GM20431 (cell line): ENCODE measurements around the gene HGFAC.

ENCODE experiments used
- in situ Hi-C: fragments of 300-500 bp; cut with MseI, MboI; formaldehyde crosslinking; loops from one replicate; pipeline ENCODE4 v1.15.0; 2020; ENCODE audit warnings: low sequenced_read_pairs; ENCODE audit not compliant: unreplicated experiment

Gene HGFAC

DNA sequence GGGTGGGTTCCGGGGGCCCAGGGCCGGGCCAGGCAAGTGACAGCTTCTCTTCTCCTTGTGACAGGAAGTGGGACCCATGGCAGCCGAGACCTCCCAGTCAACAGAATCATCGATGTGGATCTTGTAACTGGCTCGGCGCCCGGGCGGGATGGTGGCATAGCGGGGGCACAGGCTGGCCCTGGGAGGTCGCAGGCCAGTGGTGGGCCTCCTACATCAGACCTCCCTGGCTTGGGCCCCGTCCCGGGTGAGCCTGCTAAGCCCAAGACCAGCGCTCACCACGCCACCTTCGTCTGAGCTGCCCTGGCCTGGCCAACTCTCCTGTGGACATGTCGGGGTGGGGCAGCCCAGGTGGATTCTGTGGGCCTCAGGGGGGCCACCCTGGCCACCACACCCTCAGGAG is 2.4 kb upstream of the HGFAC start:
- in situ Hi-C loops, result no loop called here

DNA sequence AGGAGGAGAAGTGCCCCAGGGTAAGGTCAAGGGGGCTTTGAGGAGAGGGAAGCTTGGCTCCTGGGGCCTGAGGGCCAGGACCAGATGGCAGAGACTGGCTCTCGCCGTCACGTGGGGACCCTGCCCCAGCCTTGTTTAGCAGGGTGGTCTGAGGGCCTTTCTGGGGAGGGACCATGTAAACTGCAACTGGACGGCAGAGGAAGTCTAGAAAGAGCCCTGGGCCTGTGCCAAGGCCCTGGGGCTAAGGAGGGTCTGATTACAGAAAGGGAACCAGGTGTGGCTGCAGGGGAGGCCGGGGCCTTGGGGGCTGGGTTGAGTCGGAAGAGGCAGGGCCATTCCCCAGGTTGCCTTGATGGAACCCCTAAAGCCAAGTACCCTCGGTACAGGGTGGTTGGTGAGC is 1.8 kb upstream of the HGFAC start:
- in situ Hi-C loops, result no loop called here

DNA sequence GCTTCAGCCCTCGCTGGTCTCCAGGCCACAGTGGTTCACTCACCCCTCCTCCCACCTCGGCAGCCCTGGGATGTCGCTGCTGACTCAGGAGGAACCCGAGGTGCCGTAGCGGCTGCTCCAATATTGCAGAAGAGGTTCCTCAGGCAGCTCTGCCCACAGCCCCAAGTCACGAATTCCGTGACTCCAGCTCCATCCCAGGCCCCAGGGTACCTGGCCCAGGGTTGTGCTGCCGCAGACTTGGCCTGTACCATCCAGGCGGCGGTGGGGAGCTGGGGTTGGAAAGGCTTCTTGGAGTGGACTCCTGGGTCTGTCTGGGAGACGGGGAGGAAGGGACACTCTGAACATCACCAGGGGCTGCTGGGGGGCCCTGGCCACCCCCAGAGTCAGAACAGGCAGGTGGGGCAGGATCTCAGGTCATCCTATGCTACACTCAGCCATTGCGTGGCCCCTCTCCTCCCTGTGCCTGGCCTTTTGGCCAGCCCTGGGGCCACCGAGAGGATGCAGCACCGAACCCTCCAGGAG is 728 bp upstream of the HGFAC start:
- in situ Hi-C loops, result no loop called here

DNA sequence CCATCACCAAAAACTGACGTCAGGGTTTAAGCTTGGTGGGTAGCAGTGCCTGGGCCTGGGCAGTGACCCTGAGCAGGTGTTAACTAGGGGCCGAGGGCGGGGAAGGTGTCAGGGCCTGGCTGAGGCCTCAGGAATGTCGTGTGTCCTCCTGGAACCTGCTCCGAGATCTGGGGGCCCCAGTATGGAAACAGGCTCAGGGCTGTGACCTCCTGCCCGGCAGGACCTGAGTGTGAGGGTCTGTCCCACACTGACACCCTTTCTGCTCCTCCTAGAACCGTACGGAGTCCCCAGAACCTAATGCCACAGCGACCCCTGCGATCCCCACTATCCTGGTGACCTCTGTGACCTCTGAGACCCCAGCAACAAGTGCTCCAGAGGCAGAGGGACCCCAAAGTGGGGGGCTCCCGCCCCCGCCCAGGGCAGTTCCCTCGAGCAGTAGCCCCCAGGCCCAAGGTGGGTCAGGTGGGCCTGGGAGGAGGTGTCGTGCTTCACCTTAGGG is 741 bp downstream of the HGFAC start:
- in situ Hi-C loops, result no loop called here

DNA sequence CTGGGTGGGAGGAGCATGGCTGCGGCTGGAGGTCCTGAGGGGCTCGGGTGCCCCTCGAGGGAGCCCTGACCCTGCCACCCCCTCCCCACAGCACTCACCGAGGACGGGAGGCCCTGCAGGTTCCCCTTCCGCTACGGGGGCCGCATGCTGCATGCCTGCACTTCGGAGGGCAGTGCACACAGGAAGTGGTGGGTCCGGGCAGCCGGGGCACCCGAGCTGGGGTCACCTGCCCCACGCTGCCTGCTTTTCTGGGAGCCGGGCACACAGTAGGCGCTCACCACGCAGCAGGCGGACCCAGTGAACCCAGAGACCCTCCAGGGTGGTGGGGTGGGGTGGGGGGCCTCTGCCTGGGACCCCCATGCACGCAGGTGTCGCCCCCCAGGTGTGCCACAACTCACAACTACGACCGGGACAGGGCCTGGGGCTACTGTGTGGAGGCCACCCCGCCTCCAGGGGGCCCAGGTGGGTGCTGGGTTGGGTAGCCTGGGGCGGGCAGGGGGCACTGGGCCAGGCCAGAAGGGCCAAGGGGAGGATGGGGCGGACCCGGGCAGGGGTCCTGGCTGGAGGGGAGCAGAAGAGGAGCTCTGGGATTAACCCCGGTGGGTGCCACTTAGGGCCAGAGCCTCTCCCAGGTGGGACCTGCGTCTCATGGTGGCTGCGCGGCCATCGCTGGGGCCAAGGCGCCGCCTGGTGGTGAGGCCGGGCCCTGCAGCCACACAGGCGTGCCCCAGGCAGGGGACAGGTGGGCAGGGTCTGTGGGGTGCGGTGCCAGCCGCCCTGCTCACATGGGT is 1.4 kb downstream of the HGFAC start:
- in situ Hi-C loops, result no loop called here

DNA sequence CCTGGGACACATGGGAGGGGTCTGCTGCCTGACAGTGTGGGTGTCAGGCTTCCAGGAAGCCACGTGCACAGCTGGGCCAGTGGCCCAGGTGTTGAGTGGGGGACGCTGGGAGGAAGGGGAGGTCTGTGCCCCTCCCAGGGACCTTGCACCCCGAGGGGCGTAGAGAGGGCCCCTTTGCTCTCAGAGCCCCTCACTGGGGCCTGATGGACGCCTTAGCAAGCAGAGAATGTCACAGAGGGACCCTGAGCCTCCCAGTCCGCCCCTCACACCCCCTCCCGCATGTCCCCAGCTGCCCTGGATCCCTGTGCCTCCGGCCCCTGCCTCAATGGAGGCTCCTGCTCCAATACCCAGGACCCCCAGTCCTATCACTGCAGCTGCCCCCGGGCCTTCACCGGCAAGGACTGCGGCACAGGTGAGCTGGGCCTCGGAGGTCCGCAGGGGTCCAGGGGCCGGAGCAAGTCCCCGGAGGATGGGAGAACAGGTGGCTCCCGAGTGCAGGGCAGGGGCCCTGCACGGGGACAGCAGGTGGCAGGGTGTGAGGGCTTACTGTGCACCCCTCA is 2.1 kb downstream of the HGFAC start:
- in situ Hi-C loops, result no loop called here

DNA sequence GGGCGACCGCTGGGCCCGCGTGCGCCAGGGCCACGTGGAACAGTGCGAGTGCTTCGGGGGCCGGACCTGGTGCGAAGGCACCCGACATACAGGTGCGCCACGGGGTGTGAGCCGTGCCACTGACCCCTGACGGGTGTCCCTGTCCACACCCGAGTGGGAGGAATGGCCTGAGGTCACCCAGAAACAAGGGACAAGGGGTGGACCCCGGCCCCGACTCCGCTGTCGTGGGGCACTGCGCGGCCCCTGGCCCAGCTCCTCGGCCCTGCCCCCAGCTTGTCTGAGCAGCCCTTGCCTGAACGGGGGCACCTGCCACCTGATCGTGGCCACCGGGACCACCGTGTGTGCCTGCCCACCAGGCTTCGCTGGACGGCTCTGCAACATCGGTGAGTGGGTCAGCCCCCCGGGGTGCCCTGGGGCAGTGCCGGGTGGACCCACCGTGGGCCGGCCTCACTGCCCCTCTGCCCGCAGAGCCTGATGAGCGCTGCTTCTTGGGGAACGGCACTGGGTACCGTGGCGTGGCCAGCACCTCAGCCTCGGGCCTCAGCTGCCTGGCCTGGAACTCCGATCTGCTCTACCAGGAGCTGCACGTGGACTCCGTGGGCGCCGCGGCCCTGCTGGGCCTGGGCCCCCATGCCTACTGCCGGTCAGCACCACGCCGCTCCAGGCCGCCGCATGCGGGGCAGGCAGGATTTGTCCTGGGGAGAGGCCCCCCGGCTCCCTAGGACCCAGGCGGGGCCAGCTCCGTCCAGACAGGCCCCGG is 2.8 kb downstream of the HGFAC start:
- in situ Hi-C loops, result loop anchor here (5.0 kb wide), 1 partner anchor 97 kb away; no protein-coding TSS in a partner anchor

DNA sequence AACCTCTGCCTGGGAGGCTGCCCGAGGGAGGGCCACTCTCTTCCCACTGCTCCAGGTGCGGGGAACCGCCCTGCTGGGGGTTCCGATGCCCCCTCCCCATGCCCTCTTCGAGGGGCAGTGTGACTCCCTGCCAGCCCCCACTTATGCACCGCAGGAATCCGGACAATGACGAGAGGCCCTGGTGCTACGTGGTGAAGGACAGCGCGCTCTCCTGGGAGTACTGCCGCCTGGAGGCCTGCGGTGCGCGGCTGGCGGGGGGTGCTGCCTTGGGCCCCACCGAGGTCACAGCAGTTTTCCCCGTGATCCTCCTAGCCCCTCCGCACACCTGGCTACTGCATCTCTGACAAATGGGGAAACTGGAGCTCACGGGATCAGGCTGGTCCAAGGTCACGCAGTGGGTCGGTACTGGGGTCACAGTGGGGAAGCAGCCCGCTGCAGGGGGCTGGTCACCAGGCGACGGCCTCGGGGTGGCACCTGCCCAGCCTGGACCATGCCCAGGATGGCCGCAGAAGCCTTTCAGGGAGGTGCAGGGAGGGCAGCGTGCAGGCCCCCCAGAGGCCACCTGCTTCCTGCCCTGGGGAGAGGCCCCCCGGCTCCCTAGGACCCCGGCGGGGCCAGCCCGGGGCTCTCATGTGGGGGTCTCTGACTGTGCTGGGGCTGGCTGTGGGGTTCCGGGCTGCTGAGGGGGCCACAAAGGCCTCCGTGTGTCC is 3.5 kb downstream of the HGFAC start:
- in situ Hi-C loops, result loop anchor here (5.0 kb wide), 1 partner anchor 98 kb away; no protein-coding TSS in a partner anchor

DNA sequence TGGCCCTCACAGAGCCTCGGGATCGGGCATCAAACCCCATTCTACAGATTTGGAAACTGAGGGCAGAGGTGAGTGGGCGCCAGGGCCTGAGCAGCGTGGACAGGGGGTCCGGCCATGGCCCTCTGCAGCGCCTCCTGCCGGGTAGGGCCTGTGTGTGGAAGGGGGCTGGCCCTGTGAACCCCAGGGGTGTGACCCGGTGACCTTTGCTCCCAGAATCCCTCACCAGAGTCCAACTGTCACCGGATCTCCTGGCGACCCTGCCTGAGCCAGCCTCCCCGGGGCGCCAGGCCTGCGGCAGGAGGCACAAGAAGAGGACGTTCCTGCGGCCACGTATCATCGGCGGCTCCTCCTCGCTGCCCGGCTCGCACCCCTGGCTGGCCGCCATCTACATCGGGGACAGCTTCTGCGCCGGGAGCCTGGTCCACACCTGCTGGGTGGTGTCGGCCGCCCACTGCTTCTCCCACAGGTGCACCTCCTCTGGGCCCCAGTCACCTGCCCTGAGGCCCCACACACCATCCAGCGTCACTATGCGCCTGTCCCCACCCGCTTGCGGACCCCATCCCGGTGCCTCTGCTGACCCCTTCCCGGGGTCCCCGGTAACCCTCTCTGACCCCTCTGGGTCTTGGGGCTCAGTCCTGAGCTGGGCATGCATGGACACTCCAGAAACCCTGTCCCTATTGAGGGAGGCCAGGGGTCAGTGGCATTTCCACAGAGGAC is 4.2 kb downstream of the HGFAC start:
- in situ Hi-C loops, result loop anchor here (5.0 kb wide), 1 partner anchor 99 kb away; no protein-coding TSS in a partner anchor

DNA sequence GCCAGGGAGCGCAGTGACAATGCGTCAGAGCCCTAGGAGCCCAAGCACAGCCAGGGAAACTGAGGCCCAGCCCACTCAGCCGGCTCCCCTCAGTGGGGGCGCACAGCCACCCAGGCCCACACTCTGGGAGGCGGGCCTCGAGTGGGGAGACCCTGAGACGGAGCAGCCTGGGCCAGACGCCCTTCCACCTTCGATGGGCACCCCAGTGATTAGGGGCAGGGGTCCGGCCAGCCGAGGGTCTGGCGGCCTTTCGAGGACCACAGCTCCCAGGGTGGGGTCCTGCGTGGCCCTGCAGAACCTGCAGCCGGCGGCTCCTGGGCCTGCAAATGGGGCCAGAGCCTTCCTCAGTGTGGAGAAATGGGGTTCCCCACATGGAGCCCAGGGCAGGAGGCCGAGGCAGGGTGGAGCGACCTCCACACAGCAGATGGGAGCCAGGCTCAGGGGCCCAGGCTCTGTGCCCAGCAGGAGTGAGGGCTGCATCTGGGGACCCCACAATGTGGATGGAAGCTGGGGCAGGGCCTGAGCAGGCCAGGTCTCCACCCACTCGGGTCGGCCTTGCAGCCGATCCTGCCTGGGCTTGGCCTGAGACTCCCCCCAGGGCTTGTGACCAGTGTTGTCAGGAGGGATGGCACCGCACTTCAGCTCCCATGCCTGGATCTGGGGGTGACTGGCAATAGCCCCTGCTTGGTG is 5.0 kb downstream of the HGFAC start:
- in situ Hi-C loops, result loop anchor here (5.0 kb wide), 1 partner anchor 99 kb away; no protein-coding TSS in a partner anchor

DNA sequence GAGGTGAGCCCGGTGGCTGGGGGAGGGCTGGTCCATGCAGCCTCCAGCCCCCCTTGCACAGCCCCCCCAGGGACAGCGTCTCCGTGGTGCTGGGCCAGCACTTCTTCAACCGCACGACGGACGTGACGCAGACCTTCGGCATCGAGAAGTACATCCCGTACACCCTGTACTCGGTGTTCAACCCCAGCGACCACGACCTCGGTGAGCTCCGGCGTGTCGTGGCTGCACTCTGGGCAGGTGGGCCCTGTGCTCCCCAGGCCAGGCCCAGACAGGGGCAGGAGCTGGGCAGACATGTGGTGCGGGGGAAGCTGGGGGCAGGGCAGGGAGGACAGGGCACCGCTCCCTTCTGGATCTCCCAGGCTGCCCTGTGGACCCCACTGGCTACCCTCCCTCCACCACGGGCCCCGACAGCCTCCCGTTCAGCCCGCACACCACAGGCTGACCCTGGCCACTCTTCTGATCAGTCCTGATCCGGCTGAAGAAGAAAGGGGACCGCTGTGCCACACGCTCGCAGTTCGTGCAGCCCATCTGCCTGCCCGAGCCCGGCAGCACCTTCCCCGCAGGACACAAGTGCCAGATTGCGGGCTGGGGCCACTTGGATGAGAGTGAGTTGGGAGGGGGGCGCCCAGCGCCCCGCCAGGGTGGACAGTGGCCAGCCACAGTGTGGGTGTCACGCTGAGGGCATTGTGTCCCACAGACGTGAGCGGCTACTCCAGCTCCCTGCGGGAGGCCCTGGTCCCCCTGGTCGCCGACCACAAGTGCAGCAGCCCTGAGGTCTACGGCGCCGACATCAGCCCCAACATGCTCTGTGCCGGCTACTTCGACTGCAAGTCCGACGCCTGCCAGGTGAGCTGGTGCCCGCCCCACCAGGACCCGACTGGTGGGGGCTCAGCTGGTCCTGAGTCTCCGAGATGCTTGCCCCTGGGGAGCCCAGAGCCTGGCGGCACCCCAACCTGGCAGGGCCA is 5.9 kb downstream of the HGFAC start:
- in situ Hi-C loops, result loop anchor here (5.0 kb wide), 1 partner anchor 100 kb away; no protein-coding TSS in a partner anchor

DNA sequence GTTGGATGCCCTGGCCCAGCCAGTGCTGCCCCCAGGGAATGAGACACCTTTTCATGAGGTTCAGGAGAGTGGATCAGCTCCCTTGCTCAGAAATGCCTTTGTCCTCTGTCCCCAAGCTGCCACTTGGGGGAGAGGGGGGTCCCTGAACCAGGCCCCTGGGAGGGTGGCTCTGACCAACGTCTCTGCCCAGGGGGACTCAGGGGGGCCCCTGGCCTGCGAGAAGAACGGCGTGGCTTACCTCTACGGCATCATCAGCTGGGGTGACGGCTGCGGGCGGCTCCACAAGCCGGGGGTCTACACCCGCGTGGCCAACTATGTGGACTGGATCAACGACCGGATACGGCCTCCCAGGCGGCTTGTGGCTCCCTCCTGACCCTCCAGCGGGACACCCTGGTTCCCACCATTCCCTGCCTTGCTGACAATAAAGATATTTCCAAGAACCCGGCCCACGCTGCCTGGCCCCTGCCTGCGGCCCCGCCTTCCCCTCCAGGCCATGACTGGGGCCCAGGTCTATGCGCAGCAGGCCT is 7.3 kb downstream of the HGFAC start:
- in situ Hi-C loops, result loop anchor here (5.0 kb wide), 1 partner anchor 102 kb away; no protein-coding TSS in a partner anchor

DNA sequence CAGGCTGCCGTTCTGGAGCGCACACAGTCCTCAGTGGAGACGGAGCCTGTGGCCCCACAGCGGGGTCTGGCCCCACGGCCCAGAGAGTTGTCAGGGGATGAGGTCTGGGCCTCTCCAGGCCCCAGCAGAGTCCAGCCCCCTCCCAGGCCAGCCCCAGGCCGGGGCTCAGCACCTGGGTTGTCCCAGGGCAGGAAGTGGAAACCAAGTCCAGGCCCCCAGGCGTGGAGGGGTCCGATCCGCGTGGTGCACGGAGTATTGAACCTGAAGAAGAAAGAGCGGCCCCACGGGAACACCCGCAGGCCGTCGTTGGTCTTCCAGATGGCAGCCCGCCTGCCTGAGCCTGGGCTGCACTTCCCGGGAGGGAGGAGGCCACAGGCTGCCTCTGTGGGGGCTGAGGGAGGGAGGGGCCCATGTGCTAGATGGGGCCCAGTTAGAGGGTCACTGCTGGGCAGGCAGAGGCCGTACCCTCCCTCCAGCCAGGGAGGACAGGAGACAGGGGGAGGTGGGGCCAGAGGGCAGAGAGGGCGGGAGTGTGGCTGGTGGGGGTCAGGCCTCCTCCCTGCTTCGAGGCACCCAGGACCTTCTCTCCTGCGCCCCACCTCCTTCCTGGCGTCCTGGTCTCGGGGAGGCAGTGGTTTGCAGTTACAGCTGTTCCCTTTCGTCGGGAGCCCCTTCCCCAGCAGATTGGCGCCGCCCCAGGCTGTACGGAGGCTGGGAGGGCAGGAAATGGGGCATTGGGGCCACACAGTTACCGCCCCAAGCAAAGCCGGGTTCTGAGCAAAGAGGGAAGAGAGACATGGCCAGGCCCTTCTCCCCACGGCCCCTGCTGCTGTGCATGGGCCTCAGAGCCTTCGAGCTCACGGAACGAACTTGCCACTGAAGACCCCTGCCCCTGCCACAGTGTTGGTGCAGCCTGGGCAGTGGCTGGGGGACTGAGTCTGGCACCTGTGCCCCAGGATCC is 8.1 kb downstream of the HGFAC start:
- in situ Hi-C loops, result loop anchor here (5.0 kb wide), 1 partner anchor 103 kb away; no protein-coding TSS in a partner anchor

DNA sequence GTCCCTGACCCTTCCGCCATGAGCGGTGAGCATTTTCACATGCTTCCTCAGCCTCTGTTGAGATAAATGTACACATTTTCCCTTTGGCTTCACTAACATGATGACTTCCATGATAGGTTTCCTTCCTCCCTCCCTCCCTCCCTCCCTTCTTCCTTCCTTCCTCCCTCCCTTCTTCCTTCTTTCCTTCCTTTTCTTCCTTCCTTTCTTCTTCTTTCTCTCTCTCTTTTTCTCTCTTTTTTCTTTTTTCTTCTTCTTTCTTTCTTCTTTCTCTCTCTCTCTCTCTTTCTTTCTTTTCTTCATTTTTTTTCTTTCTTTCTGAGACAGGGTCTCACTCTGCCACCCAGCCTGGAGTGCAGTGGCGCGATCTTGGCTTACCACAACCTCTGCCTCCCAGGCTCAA is 8.9 kb downstream of the HGFAC start:
- in situ Hi-C loops, result no loop called here

DNA sequence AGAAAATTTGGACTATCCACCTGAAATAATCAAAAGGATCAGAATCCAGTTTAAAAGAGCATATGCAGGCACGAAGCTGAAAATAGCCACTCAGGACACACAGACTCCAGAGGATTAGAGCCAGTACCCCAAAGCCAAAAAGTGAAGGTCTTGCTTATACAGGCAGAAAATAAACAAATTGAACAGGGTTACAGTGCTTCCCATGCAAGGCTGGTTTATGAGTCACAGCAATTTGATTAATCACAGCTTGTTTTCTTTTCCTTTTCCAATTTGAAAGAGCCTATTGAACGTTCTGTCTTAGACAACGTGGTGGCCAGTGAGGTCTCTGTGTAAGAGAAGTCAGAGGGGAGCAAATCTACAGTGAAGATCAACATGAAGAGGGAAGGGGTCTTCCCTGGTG is 10.2 kb downstream of the HGFAC start:
- in situ Hi-C loops, result no loop called here

DNA sequence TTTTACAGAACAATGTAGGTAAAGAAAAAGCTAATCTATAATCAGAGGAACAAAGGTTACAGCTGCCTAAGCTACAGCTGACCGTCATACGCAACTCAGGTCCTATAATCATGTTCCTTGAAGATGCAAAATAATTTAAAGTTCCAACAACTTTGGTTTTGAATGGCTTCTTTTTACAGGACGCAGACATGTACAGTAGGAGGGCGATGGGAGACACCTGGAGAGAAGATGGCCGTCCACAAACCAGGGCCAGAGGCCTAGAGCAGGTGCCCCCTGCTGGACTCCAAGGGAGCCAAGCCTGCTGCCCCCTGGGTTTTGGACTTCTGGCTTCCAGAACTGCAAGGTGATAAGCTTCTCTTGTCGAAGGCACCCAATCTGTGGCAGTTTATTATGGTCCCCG is 10.6 kb downstream of the HGFAC start:
- in situ Hi-C loops, result no loop called here
